GM12864 (cell line): ENCODE data around the gene PCYT1A.
"Not testable (repeated sequence)": the region's sequence is repeated elsewhere in the genome, so short reads cannot be mapped to it uniquely, and the experiment has no call there.

ENCODE experiments used
- DNase-seq: peaks from one replicate; pipeline ENCODE4 v3.0.0-alpha.2; 2011; ENCODE audit warnings: low read depth
- H3K4me3 ChIP-seq: 2 replicates; pipeline ENCODE4 v1.5.1; 2011; ENCODE audit warnings: mild to moderate bottlenecking, low read depth, low read length, control low read depth
- TF ChIP-seq, protein P1 (sequence below): IDR thresholded peaks from 2 replicates; pipeline ENCODE4 v1.5.1; 2011; ENCODE audit warnings: low read depth, mild to moderate bottlenecking, moderate library complexity, low read length, control low read depth, inconsistent platforms; ENCODE audit errors: missing control alignments

The PCYT1A gene

GRCh38 chr3:196210673-196211556 lies 76.6 kb downstream of the PCYT1A start, which contains the start of gene ZDHHC19:
Gene ZDHHC19 (minus strand): TSS chr3:196211400. CDS start chr3:196211315, 85 bp downstream.
- DNase-seq, result no peak
- H3K4me3 ChIP-seq, result no peak within 1 kb of the TSS
- TF ChIP-seq, protein P1, sequence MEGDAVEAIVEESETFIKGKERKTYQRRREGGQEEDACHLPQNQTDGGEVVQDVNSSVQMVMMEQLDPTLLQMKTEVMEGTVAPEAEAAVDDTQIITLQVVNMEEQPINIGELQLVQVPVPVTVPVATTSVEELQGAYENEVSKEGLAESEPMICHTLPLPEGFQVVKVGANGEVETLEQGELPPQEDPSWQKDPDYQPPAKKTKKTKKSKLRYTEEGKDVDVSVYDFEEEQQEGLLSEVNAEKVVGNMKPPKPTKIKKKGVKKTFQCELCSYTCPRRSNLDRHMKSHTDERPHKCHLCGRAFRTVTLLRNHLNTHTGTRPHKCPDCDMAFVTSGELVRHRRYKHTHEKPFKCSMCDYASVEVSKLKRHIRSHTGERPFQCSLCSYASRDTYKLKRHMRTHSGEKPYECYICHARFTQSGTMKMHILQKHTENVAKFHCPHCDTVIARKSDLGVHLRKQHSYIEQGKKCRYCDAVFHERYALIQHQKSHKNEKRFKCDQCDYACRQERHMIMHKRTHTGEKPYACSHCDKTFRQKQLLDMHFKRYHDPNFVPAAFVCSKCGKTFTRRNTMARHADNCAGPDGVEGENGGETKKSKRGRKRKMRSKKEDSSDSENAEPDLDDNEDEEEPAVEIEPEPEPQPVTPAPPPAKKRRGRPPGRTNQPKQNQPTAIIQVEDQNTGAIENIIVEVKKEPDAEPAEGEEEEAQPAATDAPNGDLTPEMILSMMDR, result no peak

DNA sequence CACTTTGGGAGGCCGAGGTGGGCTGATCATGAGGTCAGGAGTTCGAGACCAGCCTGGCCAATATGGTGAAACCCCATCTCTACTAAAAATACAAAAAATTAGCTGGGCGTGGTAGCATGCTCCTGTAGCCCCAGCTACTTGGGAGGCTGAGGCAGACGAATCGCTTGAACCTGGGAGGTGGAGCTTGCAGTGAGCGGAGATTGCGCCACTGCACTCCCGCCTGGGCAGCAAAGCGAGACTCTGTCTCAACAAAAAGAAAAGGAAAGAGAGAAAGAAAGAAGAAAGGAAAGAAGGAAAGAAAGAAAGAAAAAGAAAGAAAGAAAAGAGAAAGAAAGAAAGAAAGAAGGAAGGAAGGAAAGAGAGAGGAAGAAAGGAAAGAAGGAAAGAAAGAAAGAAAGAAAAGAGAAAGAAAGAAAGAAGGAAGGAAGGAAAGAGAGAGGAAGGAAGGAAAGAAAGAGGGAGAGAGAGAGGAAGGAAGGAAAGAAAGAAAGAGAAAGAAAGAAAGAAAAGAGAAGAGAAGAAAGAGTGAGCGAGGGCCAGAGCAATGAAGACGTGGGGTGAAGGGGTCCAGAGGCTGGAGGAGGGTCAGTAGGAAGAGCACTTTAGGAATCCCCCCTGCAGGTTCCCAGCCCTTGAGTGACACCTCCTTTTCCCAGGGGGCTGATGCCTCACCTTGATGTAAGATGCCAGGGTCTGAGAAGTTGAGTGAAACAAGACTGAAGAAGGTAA lies 77.4 kb downstream of the PCYT1A start:
- not testable (repeated sequence) for H3K4me3 ChIP-seq, DNase-seq

GRCh38 chr3:196208942-196209695 lies 78.4 kb downstream of the PCYT1A start:
- DNase-seq, result no peak
- no peak overlapping the region for H3K4me3 ChIP-seq
- TF ChIP-seq, protein P1, result no peak

- TF ChIP-seq, protein P1, result no peak
- peak overlapping the region; percentile 42 for H3K4me3 ChIP-seq
- DNase-seq, result no peak
Observed at GRCh38 chr3:196207833-196208607, 79.5 kb downstream of the PCYT1A start.

DNA sequence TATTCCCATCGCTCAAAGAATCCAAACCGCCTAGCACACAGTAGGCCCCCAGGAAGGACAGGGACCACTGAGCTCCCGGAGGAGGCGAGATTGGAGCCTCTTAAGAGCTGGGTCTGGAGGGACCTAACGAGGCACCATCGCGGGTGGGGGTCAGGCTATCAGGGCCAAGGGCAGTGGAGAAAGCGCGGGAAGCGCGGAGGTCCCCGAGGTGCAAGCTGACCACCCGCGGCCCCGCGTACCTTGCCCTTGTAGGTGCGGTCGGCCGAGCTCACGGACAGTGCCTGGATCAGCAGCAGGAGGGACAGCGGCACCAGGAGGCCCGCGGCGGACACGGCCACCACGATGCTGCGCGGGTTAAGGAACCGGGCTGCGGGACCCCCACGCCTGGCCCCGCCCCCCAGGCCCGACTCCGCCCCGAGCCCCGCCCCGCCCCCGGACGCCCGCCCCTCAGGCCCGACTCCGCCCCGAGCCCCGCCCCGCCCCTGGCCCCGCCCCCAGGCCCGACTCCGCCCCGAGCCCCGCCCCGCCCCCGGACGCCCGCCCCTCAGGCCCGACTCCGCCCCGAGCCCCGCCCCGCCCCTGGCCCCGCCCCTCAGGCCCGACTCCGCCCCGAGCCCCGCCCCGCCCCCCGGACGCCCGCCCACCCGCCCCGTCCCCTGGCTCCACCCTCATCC lies 80.2 kb downstream of the PCYT1A start:
- no peak overlapping the region for H3K4me3 ChIP-seq
- no peak for DNase-seq
- TF ChIP-seq, protein P1, result no peak

GRCh38 chr3:196205442-196206205 lies 81.9 kb downstream of the PCYT1A start:
- DNase-seq, H3K4me3 ChIP-seq: not testable (repeated sequence)
